ENCODE measurements around the gene KCNJ6. TPM values are rescaled to one million over a fixed set of nuclear protein-coding genes. Genes with fewer than 3 reads are reported as not detected.

Gene KCNJ6
- total and polyA plus RNA-seq, 9 of the 15 experiments (the other 6 are each of a cell fraction or from before 2014, with no cell fraction given) = 0.06 to 0.21 (median 0.13) TPM; not detected in 1

DNA sequence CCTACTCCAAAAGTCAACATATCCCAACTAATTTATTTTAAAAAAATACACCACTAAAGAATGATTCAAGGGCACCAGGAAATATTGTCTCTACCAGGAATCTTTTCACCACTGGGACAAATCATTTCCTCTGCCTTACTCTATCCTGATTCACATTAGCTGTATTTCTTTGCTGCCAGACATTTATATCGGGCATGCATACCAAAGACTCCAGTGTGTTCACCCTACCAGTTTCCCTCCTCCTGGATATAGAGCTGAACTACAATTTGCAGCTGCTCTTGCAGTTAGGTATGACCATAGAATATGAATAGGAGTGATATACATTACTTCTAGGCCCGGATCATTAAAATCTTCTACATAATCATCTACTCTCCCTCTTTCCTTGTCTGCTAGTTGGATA, 7.6 kb downstream of the KCNJ6 start:
- H3K4me2 ChIP-seq (ENCODE audit: insufficient read depth, low read length) = no peak overlapping the region
- no peaks in the 10 kb centered on the region for H3K9me1 ChIP-seq (ENCODE audit: control insufficient read depth, insufficient read depth, low read length)
- no peaks in the 10 kb centered on the region for H3K36me3 ChIP-seq (ENCODE audit: control insufficient read depth, insufficient read depth, low read length)
- BruUV-seq (replicated peaks) = no TSS peak
- no peak overlapping the region for H2AFZ ChIP-seq (ENCODE audit: low read depth, low read length)
- FAIRE-seq (no peak), DNase-seq (ENCODE audit: extremely low read depth in 1 of 4, low spot score in 3 of 4) (no peak), ATAC-seq (no peak)
- no peaks in the 10 kb centered on the region for H3K79me2 ChIP-seq (ENCODE audit: control insufficient read depth, insufficient read depth, low read length)
- intact Hi-C loops (cut with micrococcal nuclease) = no loop called here
- in situ Hi-C loops (cut with MboI) = no loop called here
- ChIA-PET POLR2A (interaction anchor here (1.0 kb wide), 1 partner anchor 16 kb away, joined by 3 read pairs; no protein-coding TSS in a partner anchor), CTCF (ENCODE audit: low intra/inter-chr PET ratio) (no interaction called here)
- WGBS (ENCODE audit: insufficient coverage, low coverage, missing lambda C conversion rate) = 0% methylated on average over 2 of the region's 2 CpGs
- no peaks in the 10 kb centered on the region for H3K9me3 ChIP-seq (replicated peaks; ENCODE audit: control insufficient read depth, insufficient read depth, low read depth, low read length)
- H3K27me3 ChIP-seq (ENCODE audit: control insufficient read depth in 2 of 2, insufficient read depth in 2 of 2, low read length in 2 of 2) = peaks cover 0 to 3% of the 10 kb centered on the region in 2 experiments; a peak in 2 of 5 replicates
- H3K9ac ChIP-seq (ENCODE audit: insufficient read depth in 1 of 2, low read depth in 2 of 2, low read length in 2 of 2) = no peak overlapping the region
- no peak overlapping the region for H3K27ac ChIP-seq (ENCODE audit: extremely low read depth, low read depth, low read length)
- H3K4me3 ChIP-seq = no peak overlapping the region
- H3K4me1 ChIP-seq (replicated peaks in 1 of 2; ENCODE audit: control insufficient read depth in 2 of 2, insufficient read depth in 2 of 2, low read length in 2 of 2) = no peaks in the 10 kb centered on the region
- H4K20me1 ChIP-seq (replicated peaks; ENCODE audit: control insufficient read depth, insufficient read depth, low read length) = no peaks in the 10 kb centered on the region; the same call in 1 of the 2 replicates
- TF ChIP-seq ZNF668 (CRISPR knock-in tag; IDR thresholded peaks at IDR 0.05) (no peak), STAT5A (IDR thresholded peaks at IDR 0.05; ENCODE audit: borderline replicate concordance, low read length) (no peak), ZNF717 (CRISPR knock-in tag; IDR thresholded peaks at IDR 0.05) (no peak), MAZ (CRISPR knock-in tag; conservative IDR thresholded peaks at IDR 0.05 in 1 of 2, IDR thresholded peaks at IDR 0.05 in 1 of 2) (no peak), MITF (IDR thresholded peaks at IDR 0.05) (no peak), ZNF165 (CRISPR knock-in tag; IDR thresholded peaks at IDR 0.05; ENCODE audit: borderline replicate concordance) (no peak), RBM25 (IDR thresholded peaks at IDR 0.05; ENCODE audit: low read depth, low read length, severe bottlenecking) (no peak), TAF7 (tag; IDR thresholded peaks at IDR 0.05) (no peak), NR2F6 (CRISPR knock-in tag; IDR thresholded peaks at IDR 0.05) (no peak), FOXO4 (CRISPR knock-in tag; IDR thresholded peaks at IDR 0.05) (no peak), SIN3A (IDR thresholded peaks at IDR 0.05; ENCODE audit: borderline replicate concordance in 2 of 2, control insufficient read depth in 1 of 2, low read depth in 2 of 2, low read length in 2 of 2) (no peak), JUN (IDR thresholded peaks at IDR 0.05; ENCODE audit: borderline replicate concordance, low read depth, low read length) (no peak), JUN (CRISPR knock-in tag; IDR thresholded peaks at IDR 0.05; ENCODE audit: borderline replicate concordance) (no peak)
- TF ChIP-seq, protein P1, sequence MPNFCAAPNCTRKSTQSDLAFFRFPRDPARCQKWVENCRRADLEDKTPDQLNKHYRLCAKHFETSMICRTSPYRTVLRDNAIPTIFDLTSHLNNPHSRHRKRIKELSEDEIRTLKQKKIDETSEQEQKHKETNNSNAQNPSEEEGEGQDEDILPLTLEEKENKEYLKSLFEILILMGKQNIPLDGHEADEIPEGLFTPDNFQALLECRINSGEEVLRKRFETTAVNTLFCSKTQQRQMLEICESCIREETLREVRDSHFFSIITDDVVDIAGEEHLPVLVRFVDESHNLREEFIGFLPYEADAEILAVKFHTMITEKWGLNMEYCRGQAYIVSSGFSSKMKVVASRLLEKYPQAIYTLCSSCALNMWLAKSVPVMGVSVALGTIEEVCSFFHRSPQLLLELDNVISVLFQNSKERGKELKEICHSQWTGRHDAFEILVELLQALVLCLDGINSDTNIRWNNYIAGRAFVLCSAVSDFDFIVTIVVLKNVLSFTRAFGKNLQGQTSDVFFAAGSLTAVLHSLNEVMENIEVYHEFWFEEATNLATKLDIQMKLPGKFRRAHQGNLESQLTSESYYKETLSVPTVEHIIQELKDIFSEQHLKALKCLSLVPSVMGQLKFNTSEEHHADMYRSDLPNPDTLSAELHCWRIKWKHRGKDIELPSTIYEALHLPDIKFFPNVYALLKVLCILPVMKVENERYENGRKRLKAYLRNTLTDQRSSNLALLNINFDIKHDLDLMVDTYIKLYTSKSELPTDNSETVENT (CRISPR knock-in tag; IDR thresholded peaks at IDR 0.05) = no peak
- TF ChIP-seq, protein P2, sequence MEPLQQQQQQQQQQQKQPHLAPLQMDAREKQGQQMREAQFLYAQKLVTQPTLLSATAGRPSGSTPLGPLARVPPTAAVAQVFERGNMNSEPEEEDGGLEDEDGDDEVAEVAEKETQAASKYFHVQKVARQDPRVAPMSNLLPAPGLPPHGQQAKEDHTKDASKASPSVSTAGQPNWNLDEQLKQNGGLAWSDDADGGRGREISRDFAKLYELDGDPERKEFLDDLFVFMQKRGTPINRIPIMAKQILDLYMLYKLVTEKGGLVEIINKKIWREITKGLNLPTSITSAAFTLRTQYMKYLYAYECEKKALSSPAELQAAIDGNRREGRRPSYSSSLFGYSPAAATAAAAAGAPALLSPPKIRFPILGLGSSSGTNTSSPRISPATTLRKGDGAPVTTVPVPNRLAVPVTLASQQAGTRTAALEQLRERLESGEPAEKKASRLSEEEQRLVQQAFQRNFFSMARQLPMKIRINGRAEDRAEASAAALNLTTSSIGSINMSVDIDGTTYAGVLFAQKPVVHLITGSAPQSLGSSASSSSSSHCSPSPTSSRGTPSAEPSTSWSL (CRISPR knock-in tag; IDR thresholded peaks at IDR 0.05; ENCODE audit: borderline replicate concordance) = no peak

Measured in K562 (cell line).